SJSA1 (cell line): ENCODE results near the gene ZNF175. TPM values are rescaled to one million over a fixed set of nuclear protein-coding genes. Genes with fewer than 3 reads are reported as not detected.
A peak's percentile ranks its signal among the peaks of the same experiment; 100 is the strongest.

Experiments
- DNase-seq, 2 experiments: peaks; one replicate each; pipeline ENCODE4 v3.0.0-alpha.2; 2015 to 2020; ENCODE audit warnings: low spot score in 2 of 2, low read depth in 1 of 2
- H3K27ac ChIP-seq: fragments of 250-450 bp; sonication (Bioruptor Pico); 2 replicates; pipeline ENCODE4 v1.5.1; 2020; ENCODE audit warnings: mild to moderate bottlenecking, moderate library complexity
- H3K27me3 ChIP-seq: fragments of 250-450 bp; sonication (Bioruptor Pico); replicated peaks from 2 replicates; pipeline ENCODE4 v1.5.1; 2020; ENCODE audit warnings: mild to moderate bottlenecking, moderate library complexity
- H3K36me3 ChIP-seq: fragments of 250-450 bp; sonication (Bioruptor Pico); 2 replicates; pipeline ENCODE4 v1.5.1; 2020; ENCODE audit warnings: mild to moderate bottlenecking
- H3K4me1 ChIP-seq: fragments of 250-450 bp; sonication (Bioruptor Pico); replicated peaks from 2 replicates; pipeline ENCODE4 v1.6.1; 2021; ENCODE audit warnings: mild to moderate bottlenecking
- H3K4me3 ChIP-seq: fragments of 250-450 bp; sonication (Bioruptor Pico); 2 replicates; pipeline ENCODE4 v1.5.1; 2020; ENCODE audit warnings: mild to moderate bottlenecking
- H3K9me3 ChIP-seq: fragments of 250-450 bp; sonication (Bioruptor Pico); replicated peaks from 2 replicates; pipeline ENCODE4 v1.5.1; 2020; ENCODE audit warnings: mild to moderate bottlenecking
- total RNA-seq: library from RNA; depleted of rRNA; stranded (reverse); fragments of >200 nt; shearing (Covaris generic); gene quantifications from 2 replicates; pipeline ENCODE4 v1.2.3, GENCODE V29; 2014

Gene ZNF175
- total RNA-seq, 1 experiment from 2014 or later = 2.6 TPM

- H3K4me1 ChIP-seq = peaks cover 7% of the 10 kb centered on the region
- peaks cover 15% of the 10 kb centered on the region for H3K9me3 ChIP-seq
- no peak overlapping the region for H3K4me3 ChIP-seq
- no peaks in the 10 kb centered on the region for H3K27me3 ChIP-seq
- peaks cover 44% of the 10 kb centered on the region for H3K36me3 ChIP-seq
- H3K27ac ChIP-seq = no peak overlapping the region
- DNase-seq = no peak
Observed at GRCh38 chr19:51589511-51589910, 18.4 kb downstream of the ZNF175 start.

DNA sequence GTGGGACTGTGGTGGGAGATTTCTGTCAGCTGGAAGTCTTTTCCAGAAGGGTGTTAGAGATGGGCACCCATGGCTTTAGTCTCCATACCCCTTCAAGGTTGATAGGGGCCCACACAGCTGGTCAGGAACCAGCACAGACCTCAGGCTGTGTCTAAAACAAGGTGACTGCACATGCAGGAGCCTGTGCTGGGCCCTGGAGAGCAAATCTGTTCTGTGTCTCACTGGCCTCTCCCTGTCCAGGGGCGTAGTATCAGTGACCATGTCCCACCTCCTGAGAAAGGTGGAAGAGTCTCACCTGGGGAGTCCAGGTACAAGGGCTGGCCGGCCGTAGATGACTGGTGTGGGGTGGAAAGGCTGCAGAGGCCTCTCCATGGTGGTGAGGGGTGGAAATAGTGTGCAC lies 19.4 kb downstream of the ZNF175 start:
- peaks cover 36% of the 10 kb centered on the region for H3K36me3 ChIP-seq
- no peak overlapping the region for H3K27ac ChIP-seq
- peaks cover 10% of the 10 kb centered on the region for H3K4me1 ChIP-seq
- no peaks in the 10 kb centered on the region for H3K27me3 ChIP-seq
- H3K4me3 ChIP-seq = no peak overlapping the region
- no peak for DNase-seq
- H3K9me3 ChIP-seq = peaks cover 15% of the 10 kb centered on the region

DNA sequence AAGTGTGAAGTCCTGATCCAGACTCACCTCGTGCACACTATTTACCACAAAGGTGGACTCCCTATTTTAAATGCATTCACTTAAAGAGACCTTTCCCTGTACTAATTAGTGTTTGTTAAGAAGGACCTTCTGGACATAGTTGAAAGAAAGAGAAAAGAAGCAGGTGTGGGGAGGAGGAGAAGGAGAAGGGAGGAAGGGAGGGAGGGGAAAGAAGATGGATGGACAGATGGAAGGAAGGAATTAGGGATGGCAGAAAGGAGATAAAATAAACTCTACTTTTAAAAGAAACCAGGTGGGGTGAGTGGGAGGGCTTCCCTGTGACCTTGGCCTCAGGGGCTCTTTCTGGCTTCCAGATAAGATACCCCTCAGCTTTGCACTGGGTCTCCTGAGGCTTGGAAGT lies 21.4 kb downstream of the ZNF175 start:
- peaks cover 8% of the 10 kb centered on the region for H3K9me3 ChIP-seq
- no peaks in the 10 kb centered on the region for H3K27me3 ChIP-seq
- peaks cover 10% of the 10 kb centered on the region for H3K4me1 ChIP-seq
- no peak overlapping the region for H3K27ac ChIP-seq
- DNase-seq = no peak
- H3K4me3 ChIP-seq = no peak overlapping the region
- peaks cover 16% of the 10 kb centered on the region for H3K36me3 ChIP-seq

DNA sequence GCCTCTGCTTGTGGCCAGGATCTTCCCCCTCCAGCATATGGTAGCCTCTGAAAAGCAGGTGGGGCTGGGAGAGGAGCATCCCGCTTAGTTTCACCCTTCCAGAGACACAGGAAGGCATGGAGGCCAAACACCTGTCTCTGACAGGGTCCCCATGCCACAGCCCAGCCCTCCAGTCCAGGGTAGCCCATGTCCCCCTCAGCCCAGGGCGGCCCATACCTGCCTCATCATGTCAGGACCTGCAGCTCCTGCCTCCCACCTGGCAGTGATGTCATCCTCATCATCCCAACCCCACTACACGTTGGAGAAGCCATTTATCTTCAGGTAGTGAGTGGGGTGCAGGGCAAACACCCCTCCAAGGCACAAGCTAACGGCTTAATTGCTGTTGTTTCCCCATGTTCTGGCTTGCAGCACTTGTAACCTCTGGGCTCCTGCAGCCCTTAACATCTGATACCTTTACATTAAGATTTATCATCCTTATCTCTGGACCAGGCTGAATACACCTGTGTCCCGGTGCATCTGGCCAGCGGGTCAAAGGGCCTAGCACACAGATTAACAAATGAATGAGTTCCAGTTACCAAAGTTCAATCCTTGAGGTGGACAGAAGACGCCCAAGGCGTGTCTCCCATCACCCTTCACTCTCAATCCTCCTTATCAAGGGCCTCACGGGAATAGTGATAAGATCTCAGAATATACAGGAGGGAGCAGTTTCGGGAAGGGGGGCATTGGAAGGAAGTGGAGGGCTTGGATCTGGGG lies 22.2 kb downstream of the ZNF175 start:
- Histone ChIP-seq H3K27ac (no peak overlapping the region), H3K36me3 (peaks cover 8% of the 10 kb centered on the region), H3K4me1 (peaks cover 10% of the 10 kb centered on the region), H3K4me3 (peak overlapping the region; percentile 47), H3K9me3 (no peaks in the 10 kb centered on the region; the same call in 1 of the 2 replicates), H3K27me3 (no peaks in the 10 kb centered on the region)
- no peak for DNase-seq

- peaks cover 3% of the 10 kb centered on the region; the same call in 1 of the 2 replicates for H3K9me3 ChIP-seq
- no peak overlapping the region for H3K27ac ChIP-seq
- peak; percentile 84 to 96 for DNase-seq
- H3K36me3 ChIP-seq = peaks cover 3% of the 10 kb centered on the region; the same call in 1 of the 2 replicates
- peaks cover 10% of the 10 kb centered on the region for H3K4me1 ChIP-seq
- no peaks in the 10 kb centered on the region for H3K27me3 ChIP-seq
- H3K4me3 ChIP-seq = peak overlapping the region; percentile 47
Observed at GRCh38 chr19:51593969-51594773, 23.1 kb downstream of the ZNF175 start.

DNA sequence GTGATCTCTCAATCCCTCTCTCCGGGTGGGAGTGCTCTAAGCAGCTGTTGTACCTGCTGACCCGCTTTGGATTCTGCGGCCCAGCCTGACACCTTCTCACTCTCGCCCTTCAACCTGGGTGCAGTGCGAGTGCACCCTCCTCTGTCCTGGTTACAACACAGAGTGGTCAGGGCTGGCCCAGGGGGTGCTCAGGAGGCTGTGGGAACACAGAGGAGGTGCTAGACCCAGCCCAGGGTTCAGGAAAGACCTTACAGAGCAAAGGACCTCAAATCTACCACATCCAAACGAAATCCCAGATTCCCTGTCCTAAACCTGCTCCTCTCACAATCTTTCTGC lies 23.7 kb downstream of the ZNF175 start:
- Histone ChIP-seq H3K27ac (no peak overlapping the region), H3K36me3 (no peaks in the 10 kb centered on the region; the same call in 1 of the 2 replicates), H3K9me3 (0 out of 2 replicates have a peak, but pooled peaks cover 3% of the 10 kb centered on the region), H3K4me3 (peak overlapping the region; percentile 47), H3K4me1 (peaks cover 10% of the 10 kb centered on the region), H3K27me3 (no peaks in the 10 kb centered on the region)
- no peak for DNase-seq

GRCh38 chr19:51595190-51596175 lies 24.4 kb downstream of the ZNF175 start:
- no peak overlapping the region for H3K4me3 ChIP-seq
- peaks cover 10% of the 10 kb centered on the region for H3K4me1 ChIP-seq
- no peaks in the 10 kb centered on the region for H3K36me3 ChIP-seq
- H3K27me3 ChIP-seq = no peaks in the 10 kb centered on the region
- H3K27ac ChIP-seq = no peak overlapping the region
- H3K9me3 ChIP-seq = 0 out of 2 replicates have a peak, but pooled peaks cover 5% of the 10 kb centered on the region
- DNase-seq = no peak

DNA sequence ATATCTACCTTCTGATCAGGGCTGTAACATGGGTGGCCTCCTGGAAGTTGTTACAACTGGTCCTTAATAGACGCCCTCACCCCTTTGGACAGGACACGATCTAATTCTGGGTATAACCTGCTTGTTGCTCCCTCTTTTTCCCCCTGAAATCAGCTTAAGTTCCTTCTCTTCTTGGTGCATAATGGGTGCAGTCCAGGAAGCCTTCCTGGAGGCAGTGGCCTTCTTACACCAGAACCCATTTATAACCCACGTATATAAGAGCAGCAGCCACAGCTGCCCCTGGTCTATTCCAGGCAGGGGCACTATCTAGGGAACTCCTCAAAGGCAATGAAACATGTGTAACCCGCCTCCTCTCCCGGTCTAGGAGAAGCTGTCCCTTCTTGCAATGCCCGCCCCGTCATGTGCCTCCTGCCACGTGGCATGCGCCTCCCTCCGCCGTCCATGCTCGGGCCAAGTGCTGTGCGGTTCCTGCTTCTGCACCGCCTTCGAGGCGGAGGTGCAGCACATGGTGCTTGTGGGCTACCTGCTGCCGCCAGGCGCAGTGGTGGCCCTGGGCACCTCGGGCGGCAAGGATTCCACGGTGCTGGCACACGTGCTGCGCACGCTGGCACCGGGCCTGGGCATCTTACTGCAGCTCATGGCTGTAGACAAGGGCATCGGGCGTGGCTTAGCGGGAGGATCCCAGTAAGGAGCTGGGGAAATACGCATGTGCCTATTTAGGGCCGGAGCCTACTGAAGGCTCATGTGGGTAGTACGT lies 27.3 kb downstream of the ZNF175 start:
- no peaks in the 10 kb centered on the region for H3K36me3 ChIP-seq
- H3K27ac ChIP-seq = no peak overlapping the region
- no peak for DNase-seq
- no peaks in the 10 kb centered on the region for H3K27me3 ChIP-seq
- H3K4me3 ChIP-seq = no peak overlapping the region
- peaks cover 9% of the 10 kb centered on the region for H3K4me1 ChIP-seq
- H3K9me3 ChIP-seq = 0 out of 2 replicates have a peak, but pooled peaks cover 5% of the 10 kb centered on the region

DNA sequence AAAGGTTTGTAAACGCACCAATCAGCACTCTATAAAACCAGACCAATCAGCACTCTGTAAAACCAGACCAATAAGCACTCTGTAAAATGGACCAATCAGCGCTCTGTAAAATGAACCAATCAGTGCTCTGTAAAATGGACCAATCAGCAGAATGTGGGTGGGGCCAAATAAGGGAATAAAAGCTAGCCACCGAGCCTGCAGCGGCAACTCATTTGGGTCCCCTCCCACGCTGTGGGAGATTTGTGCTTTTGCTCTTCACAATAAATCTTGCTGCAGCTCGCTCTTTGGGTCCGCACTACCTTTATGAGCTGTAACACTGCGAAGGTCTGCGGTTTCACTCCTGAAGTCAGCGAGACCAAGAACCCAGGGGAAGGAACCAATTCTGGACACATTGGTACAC lies 28.0 kb downstream of the ZNF175 start:
- Histone ChIP-seq H3K36me3 (no peaks in the 10 kb centered on the region), H3K27me3 (no peaks in the 10 kb centered on the region), H3K27ac (no peak overlapping the region), H3K9me3 (0 out of 2 replicates have a peak, but pooled peaks cover 5% of the 10 kb centered on the region), H3K4me1 (0 out of 2 replicates have a peak, but pooled peaks cover 4% of the 10 kb centered on the region), H3K4me3 (no peak overlapping the region)
- DNase-seq = no peak

- no peak for DNase-seq
- H3K4me3 ChIP-seq = no peak overlapping the region
- H3K36me3 ChIP-seq = no peaks in the 10 kb centered on the region
- no peaks in the 10 kb centered on the region for H3K4me1 ChIP-seq
- H3K27me3 ChIP-seq = no peaks in the 10 kb centered on the region
- H3K27ac ChIP-seq = no peak overlapping the region
- 0 out of 2 replicates have a peak, but pooled peaks cover 5% of the 10 kb centered on the region for H3K9me3 ChIP-seq
Observed at GRCh38 chr19:51600940-51601580, 30.0 kb downstream of the ZNF175 start.

DNA sequence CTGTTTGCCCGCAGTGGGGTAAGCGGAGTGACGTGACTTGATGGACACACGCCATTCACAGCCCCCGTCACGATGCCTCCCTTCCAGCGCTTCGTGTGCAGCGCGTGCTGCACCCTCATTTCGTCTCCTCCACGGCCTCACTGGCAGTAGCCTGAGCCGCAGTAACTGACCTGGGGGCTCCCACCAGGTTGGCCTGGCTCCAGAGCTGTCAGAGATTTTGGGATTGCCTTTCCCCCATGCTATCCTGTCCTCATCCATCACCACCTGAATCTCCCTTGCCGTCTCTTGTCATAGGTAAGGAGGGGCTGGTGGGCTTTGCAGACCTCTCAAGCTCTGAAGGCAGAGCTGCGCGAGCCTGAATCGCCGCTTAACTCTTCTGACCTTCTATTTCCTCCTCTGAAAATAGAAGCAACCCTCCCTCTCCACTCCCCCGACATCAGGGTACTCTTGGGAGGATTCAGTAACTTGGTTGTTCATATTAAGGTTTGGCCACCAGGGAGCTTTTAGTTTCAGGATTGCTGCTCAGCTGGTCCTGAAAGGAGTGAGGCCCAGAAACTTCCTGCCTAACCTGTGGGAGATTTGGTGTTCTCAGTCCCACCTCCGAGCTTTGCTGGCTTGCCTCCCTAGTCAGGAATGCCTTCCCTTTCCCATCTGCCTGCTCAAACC lies 31.2 kb downstream of the ZNF175 start:
- no peaks in the 10 kb centered on the region for H3K27me3 ChIP-seq
- H3K27ac ChIP-seq = no peak overlapping the region
- DNase-seq = no peak
- H3K36me3 ChIP-seq = no peaks in the 10 kb centered on the region
- H3K4me1 ChIP-seq = no peaks in the 10 kb centered on the region
- H3K9me3 ChIP-seq = 0 out of 2 replicates have a peak, but pooled peaks cover 5% of the 10 kb centered on the region
- H3K4me3 ChIP-seq = no peak overlapping the region

GRCh38 chr19:51607077-51607476 lies 36.0 kb downstream of the ZNF175 start:
- no peaks in the 10 kb centered on the region for H3K9me3 ChIP-seq
- H3K4me1 ChIP-seq = no peaks in the 10 kb centered on the region
- no peak for DNase-seq
- no peak overlapping the region for H3K27ac ChIP-seq
- H3K27me3 ChIP-seq = no peaks in the 10 kb centered on the region
- H3K4me3 ChIP-seq = no peak overlapping the region
- no peaks in the 10 kb centered on the region for H3K36me3 ChIP-seq
